Esophagus squamous epithelium (tissue), 4 donors: ENCODE measurements around the gene ZMYND15.

ENCODE experiments used
- POLR2A ChIP-seq, 4 donors: fragments of 450-650 bp; IDR thresholded peaks; one replicate each; pipeline ENCODE4 v1.6.1; 2017; ENCODE audit warnings: antibody characterized with exemption in 4 of 4, mild to moderate bottlenecking in 4 of 4, moderate library complexity in 3 of 4
- TF ChIP-seq, protein P1 (sequence below), 6 experiments: fragments of 450-650 bp in 4 of 6; fragments of 200-600 bp in 2 of 6; sonication (generic) in 2 of 6; IDR thresholded peaks; one replicate each; pipeline ENCODE4 v1.5.1; 2016 to 2019; ENCODE audit warnings: antibody characterized with exemption in 6 of 6, mild to moderate bottlenecking in 4 of 6, moderate library complexity in 4 of 6

DNA sequence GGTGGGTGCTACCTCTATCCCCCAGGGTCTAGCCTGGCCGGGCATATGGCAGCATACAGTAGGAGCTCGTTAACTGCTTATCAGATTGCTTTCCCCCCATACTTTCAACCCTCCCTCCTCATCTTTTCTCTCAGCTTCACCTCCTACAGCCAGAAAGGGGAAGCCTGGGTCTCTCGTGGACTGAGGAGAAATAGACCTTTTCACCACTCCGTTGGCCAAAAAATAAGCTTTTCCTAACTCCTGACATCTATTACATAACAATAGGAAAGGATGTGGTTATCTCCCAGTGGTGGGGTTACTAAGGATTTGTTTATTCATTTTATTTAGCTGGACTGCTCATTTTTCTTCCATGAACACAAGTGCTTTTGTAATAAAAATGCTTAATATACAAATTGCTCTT, 9.1 kb downstream of the ZMYND15 start:
- no peak for TF ChIP-seq POLR2A (IDR thresholded peaks at IDR 0.05)
- TF ChIP-seq, protein P1, sequence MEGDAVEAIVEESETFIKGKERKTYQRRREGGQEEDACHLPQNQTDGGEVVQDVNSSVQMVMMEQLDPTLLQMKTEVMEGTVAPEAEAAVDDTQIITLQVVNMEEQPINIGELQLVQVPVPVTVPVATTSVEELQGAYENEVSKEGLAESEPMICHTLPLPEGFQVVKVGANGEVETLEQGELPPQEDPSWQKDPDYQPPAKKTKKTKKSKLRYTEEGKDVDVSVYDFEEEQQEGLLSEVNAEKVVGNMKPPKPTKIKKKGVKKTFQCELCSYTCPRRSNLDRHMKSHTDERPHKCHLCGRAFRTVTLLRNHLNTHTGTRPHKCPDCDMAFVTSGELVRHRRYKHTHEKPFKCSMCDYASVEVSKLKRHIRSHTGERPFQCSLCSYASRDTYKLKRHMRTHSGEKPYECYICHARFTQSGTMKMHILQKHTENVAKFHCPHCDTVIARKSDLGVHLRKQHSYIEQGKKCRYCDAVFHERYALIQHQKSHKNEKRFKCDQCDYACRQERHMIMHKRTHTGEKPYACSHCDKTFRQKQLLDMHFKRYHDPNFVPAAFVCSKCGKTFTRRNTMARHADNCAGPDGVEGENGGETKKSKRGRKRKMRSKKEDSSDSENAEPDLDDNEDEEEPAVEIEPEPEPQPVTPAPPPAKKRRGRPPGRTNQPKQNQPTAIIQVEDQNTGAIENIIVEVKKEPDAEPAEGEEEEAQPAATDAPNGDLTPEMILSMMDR (IDR thresholded peaks at IDR 0.05): no peak
